K562 (cell line): Measurements from ENCODE around the gene BGN.

ENCODE experiments used
- BRF2 ChIP-seq: IDR thresholded peaks from 3 replicates; pipeline ENCODE4 v1.6.1; 2011; ENCODE audit warnings: borderline replicate concordance, mild to moderate bottlenecking; ENCODE audit not compliant: insufficient read length, insufficient read depth
- CTCF ChIP-seq, 3 experiments: IDR thresholded peaks in 2 of 3; conservative IDR thresholded peaks in 1 of 3; 2 replicates each; pipeline ENCODE4 v1.5.1; 2011 to 2012; ENCODE audit warnings: low read length in 3 of 3, mild to moderate bottlenecking in 3 of 3, control low read depth in 2 of 3, improper control_type of control experiment in 1 of 3, inconsistent platforms in 1 of 3, low read depth in 1 of 3, mixed read lengths in 1 of 3, moderate library complexity in 1 of 3; ENCODE audit not compliant: insufficient read depth in 2 of 3
- EZH2 ChIP-seq: IDR thresholded peaks from 2 replicates; pipeline ENCODE4 v1.6.1; 2012; ENCODE audit warnings: low read depth, mild to moderate bottlenecking, inconsistent platforms, low read length, borderline replicate concordance
- HNRNPL ChIP-seq: fragments of 200-400 bp; formaldehyde crosslinking; IDR thresholded peaks from 2 replicates; pipeline ENCODE4 v1.6.1; 2017; ENCODE audit warnings: low read depth, mild to moderate bottlenecking, low read length
- KLF10 ChIP-seq: fragments of 250-450 bp; sonication (Bioruptor Pico); IDR thresholded peaks from 2 replicates; pipeline ENCODE4 v1.6.1; 2021; ENCODE audit warnings: matching md5 sums
- KLF16 ChIP-seq: IDR thresholded peaks from 2 replicates; pipeline ENCODE4 v1.6.1; 2016; ENCODE audit warnings: antibody characterized with exemption
- MAX ChIP-seq: sonication (generic); formaldehyde crosslinking; IDR thresholded peaks from 2 replicates; pipeline ENCODE4 v1.9.0; 2022; ENCODE audit warnings: mild to moderate bottlenecking, missing genetic modification reagents
- NR3C1 ChIP-seq: sonication (generic); formaldehyde crosslinking; IDR thresholded peaks from 2 replicates; pipeline ENCODE4 v1.8.1; 2022; ENCODE audit warnings: missing genetic modification reagents
- RBM14 ChIP-seq: fragments of 200-400 bp; formaldehyde crosslinking; IDR thresholded peaks from 2 replicates; pipeline ENCODE4 v1.6.1; 2018; ENCODE audit warnings: low read depth, mild to moderate bottlenecking, low read length, moderate library complexity, borderline replicate concordance; ENCODE audit not compliant: insufficient read depth
- REST ChIP-seq, 2 experiments: fragments of 450-650 bp; formaldehyde crosslinking in 1 of 2; IDR thresholded peaks; 2 replicates each; pipeline versions ENCODE4 v1.4.0 to v1.6.1; 2014 to 2020; ENCODE audit warnings: mild to moderate bottlenecking in 2 of 2, borderline replicate concordance in 1 of 2, low read depth in 1 of 2
- TCF7L2 ChIP-seq: fragments of 150-350 bp; IDR thresholded peaks from 2 replicates; pipeline ENCODE4 v1.6.1; 2016; ENCODE audit warnings: low read depth, mild to moderate bottlenecking, low read length, moderate library complexity
- U2AF2 ChIP-seq: fragments of 200-400 bp; formaldehyde crosslinking; optimal IDR thresholded peaks from 2 replicates; pipeline ENCODE3; 2017; ENCODE audit warnings: low read depth, mild to moderate bottlenecking, low read length
- ZNF707 ChIP-seq: fragments of 250-450 bp; sonication (Bioruptor Pico); conservative IDR thresholded peaks from 2 replicates; pipeline ENCODE4 v1.8.0; 2022; ENCODE audit warnings: inconsistent platforms, mild to moderate bottlenecking, moderate library complexity

GRCh38 chrX:153519569-153520286 lies 24.9 kb downstream of the BGN start:
- no peak for TF ChIP-seq BRF2
- TF ChIP-seq RBM14 = no peak
- TF ChIP-seq CTCF (IDR thresholded peaks at IDR 0.05 in 2 of 3, conservative IDR thresholded peaks at IDR 0.05 in 1 of 3; ENCODE audit: insufficient read depth in 2 of 3, low read depth in 1 of 3, low read length in 3 of 3) = no peak
- TF ChIP-seq ZNF707 (CRISPR knock-in tag) = no peak
- TF ChIP-seq EZH2 = no peak
- TF ChIP-seq NR3C1 (CRISPR knock-in tag) = no peak
- no peak for TF ChIP-seq KLF10
- no peak for TF ChIP-seq U2AF2
- TF ChIP-seq TCF7L2 = no peak
- TF ChIP-seq HNRNPL = no peak
- TF ChIP-seq MAX (CRISPR knock-in tag) = no peak
- TF ChIP-seq KLF16 = no peak
- no peak for TF ChIP-seq REST (IDR thresholded peaks at IDR 0.05; ENCODE audit: borderline replicate concordance)
- TF ChIP-seq REST (CRISPR knock-in tag; IDR thresholded peaks at IDR 0.05; ENCODE audit: low read depth) = no peak
